ENCODE measurements around the gene DGKZ.

DNA sequence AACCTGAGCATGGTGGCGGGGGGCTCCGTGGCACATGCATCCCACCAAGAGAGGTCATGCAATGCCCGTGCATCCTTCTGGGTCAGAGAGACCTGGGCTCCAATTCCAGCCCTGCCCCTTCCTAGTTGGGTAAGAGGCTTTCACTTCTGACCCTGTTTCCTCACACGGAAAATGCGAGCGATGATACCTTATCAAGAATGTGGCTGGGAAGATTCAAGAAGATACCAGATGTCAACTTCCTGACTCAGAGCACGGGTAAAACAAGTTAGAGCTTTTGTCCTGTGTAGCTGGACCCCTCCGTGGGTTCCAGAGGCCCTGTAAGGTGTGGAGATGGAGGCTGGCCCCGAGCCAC, 8.7 kb upstream of the DGKZ start:
- TF ChIP-seq, protein P1, sequence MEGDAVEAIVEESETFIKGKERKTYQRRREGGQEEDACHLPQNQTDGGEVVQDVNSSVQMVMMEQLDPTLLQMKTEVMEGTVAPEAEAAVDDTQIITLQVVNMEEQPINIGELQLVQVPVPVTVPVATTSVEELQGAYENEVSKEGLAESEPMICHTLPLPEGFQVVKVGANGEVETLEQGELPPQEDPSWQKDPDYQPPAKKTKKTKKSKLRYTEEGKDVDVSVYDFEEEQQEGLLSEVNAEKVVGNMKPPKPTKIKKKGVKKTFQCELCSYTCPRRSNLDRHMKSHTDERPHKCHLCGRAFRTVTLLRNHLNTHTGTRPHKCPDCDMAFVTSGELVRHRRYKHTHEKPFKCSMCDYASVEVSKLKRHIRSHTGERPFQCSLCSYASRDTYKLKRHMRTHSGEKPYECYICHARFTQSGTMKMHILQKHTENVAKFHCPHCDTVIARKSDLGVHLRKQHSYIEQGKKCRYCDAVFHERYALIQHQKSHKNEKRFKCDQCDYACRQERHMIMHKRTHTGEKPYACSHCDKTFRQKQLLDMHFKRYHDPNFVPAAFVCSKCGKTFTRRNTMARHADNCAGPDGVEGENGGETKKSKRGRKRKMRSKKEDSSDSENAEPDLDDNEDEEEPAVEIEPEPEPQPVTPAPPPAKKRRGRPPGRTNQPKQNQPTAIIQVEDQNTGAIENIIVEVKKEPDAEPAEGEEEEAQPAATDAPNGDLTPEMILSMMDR (IDR thresholded peaks at IDR 0.05; ENCODE audit: insufficient read depth, low read length, poor library complexity, severe bottlenecking) = no peak
- TF ChIP-seq EZH2phosphoT487 (conservative IDR thresholded peaks at IDR 0.05; ENCODE audit: low read length) = no peak
